BLaER1 (cell line): ENCODE results near the gene OCA2.
"Not testable (repeated sequence)": the region's sequence is repeated elsewhere in the genome, so short reads cannot be mapped to it uniquely, and the experiment has no call there.

Experiments used
- H3K27ac ChIP-seq: shearing (Covaris generic); formaldehyde crosslinking; 2 replicates; pipeline ENCODE4 v1.8.1; 2022
- H3K27me3 ChIP-seq: shearing (Covaris generic); formaldehyde crosslinking; 2 replicates; pipeline ENCODE4 v1.8.1; 2022
- H3K36me3 ChIP-seq: shearing (Covaris generic); formaldehyde crosslinking; 2 replicates; pipeline ENCODE4 v1.8.1; 2022
- H3K4me1 ChIP-seq: shearing (Covaris generic); formaldehyde crosslinking; 2 replicates; pipeline ENCODE4 v1.8.1; 2022
- H3K4me2 ChIP-seq: shearing (Covaris generic); formaldehyde crosslinking; 2 replicates; pipeline ENCODE4 v1.8.1; 2022
- H3K4me3 ChIP-seq: shearing (Covaris generic); formaldehyde crosslinking; 2 replicates; pipeline ENCODE4 v1.8.1; 2022
- H3K9ac ChIP-seq: shearing (Covaris generic); formaldehyde crosslinking; 2 replicates; pipeline ENCODE4 v1.8.1; 2022
- H3K9me3 ChIP-seq: shearing (Covaris generic); formaldehyde crosslinking; 2 replicates; pipeline ENCODE4 v1.8.1; 2022
- H4K20me1 ChIP-seq: shearing (Covaris generic); formaldehyde crosslinking; 2 replicates; pipeline ENCODE4 v1.8.1; 2022
- Cebpa-rat ChIP-seq: shearing (Covaris generic); IDR thresholded peaks from 2 replicates; pipeline ENCODE4 v1.8.1; 2022

Gene OCA2

GRCh38 chr15:27864086-27864485 lies 235.0 kb downstream of the OCA2 start:
- TF ChIP-seq Cebpa-rat, result no peak
- peak overlapping the region; percentile 25; the same call in 1 of the 2 replicates for H3K27ac ChIP-seq
- no peak overlapping the region for H3K9ac ChIP-seq
- peaks cover 65% of the 10 kb centered on the region for H3K4me1 ChIP-seq
- H3K4me2 ChIP-seq, result peak overlapping the region; percentile 86
- no peaks in the 10 kb centered on the region for H3K36me3 ChIP-seq
- no peaks in the 10 kb centered on the region for H4K20me1 ChIP-seq
- H3K4me3 ChIP-seq, result peak overlapping the region; percentile 30; the same call in 1 of the 2 replicates
- H3K27me3 ChIP-seq, result no peaks in the 10 kb centered on the region
- peaks cover 21% of the 10 kb centered on the region for H3K9me3 ChIP-seq

GRCh38 chr15:27863000-27863399 lies 236.1 kb downstream of the OCA2 start:
- no peaks in the 10 kb centered on the region for H3K27me3 ChIP-seq
- peak overlapping the region; percentile 86 for H3K4me2 ChIP-seq
- H3K9me3 ChIP-seq, result peaks cover 25% of the 10 kb centered on the region
- no peak overlapping the region for H3K4me3 ChIP-seq
- no peaks in the 10 kb centered on the region for H3K36me3 ChIP-seq
- TF ChIP-seq Cebpa-rat, result no peak
- H3K4me1 ChIP-seq, result peaks cover 54% of the 10 kb centered on the region
- H3K27ac ChIP-seq, result peak overlapping the region; percentile 25
- H4K20me1 ChIP-seq, result no peaks in the 10 kb centered on the region
- H3K9ac ChIP-seq, result no peak overlapping the region

GRCh38 chr15:27861171-27861570 lies 237.9 kb downstream of the OCA2 start:
- Histone ChIP-seq H3K4me3 (no peak overlapping the region), H3K27me3 (no peaks in the 10 kb centered on the region), H3K4me1 (peaks cover 40% of the 10 kb centered on the region), H3K36me3 (no peaks in the 10 kb centered on the region), H3K27ac (no peak overlapping the region), H3K9me3 (peaks cover 34% of the 10 kb centered on the region), H3K9ac (no peak overlapping the region), H3K4me2 (no peak overlapping the region), H4K20me1 (no peaks in the 10 kb centered on the region)
- no peak for TF ChIP-seq Cebpa-rat

- no peak overlapping the region for H3K4me3 ChIP-seq
- no peak overlapping the region for H3K27ac ChIP-seq
- no peak overlapping the region for H3K9ac ChIP-seq
- H3K27me3 ChIP-seq, result no peaks in the 10 kb centered on the region
- H4K20me1 ChIP-seq, result no peaks in the 10 kb centered on the region
- H3K4me2 ChIP-seq, result no peak overlapping the region
- peaks cover 12% of the 10 kb centered on the region for H3K9me3 ChIP-seq
- H3K36me3 ChIP-seq, result no peaks in the 10 kb centered on the region
- no peak for TF ChIP-seq Cebpa-rat
- H3K4me1 ChIP-seq, result peaks cover 16% of the 10 kb centered on the region
Observed at GRCh38 chr15:27855137-27855536, 244.0 kb downstream of the OCA2 start.

- peaks cover 12% of the 10 kb centered on the region for H3K9me3 ChIP-seq
- no peaks in the 10 kb centered on the region for H4K20me1 ChIP-seq
- H3K4me2 ChIP-seq, result no peak overlapping the region
- no peak overlapping the region for H3K27ac ChIP-seq
- no peaks in the 10 kb centered on the region for H3K27me3 ChIP-seq
- H3K9ac ChIP-seq, result no peak overlapping the region
- no peak overlapping the region for H3K4me3 ChIP-seq
- H3K36me3 ChIP-seq, result no peaks in the 10 kb centered on the region
- TF ChIP-seq Cebpa-rat, result no peak
- peaks cover 16% of the 10 kb centered on the region for H3K4me1 ChIP-seq
Observed at GRCh38 chr15:27854601-27855000, 244.5 kb downstream of the OCA2 start.

GRCh38 chr15:27853624-27854455 lies 245.3 kb downstream of the OCA2 start:
- no peaks in the 10 kb centered on the region for H4K20me1 ChIP-seq
- H3K9me3 ChIP-seq, result peaks cover 15% of the 10 kb centered on the region
- H3K4me2 ChIP-seq, result no peak overlapping the region
- H3K9ac ChIP-seq, result no peak overlapping the region
- peaks cover 16% of the 10 kb centered on the region for H3K4me1 ChIP-seq
- H3K36me3 ChIP-seq, result no peaks in the 10 kb centered on the region
- no peaks in the 10 kb centered on the region for H3K27me3 ChIP-seq
- no peak overlapping the region for H3K27ac ChIP-seq
- H3K4me3 ChIP-seq, result no peak overlapping the region
- no peak for TF ChIP-seq Cebpa-rat

GRCh38 chr15:27851858-27852210 lies 247.3 kb downstream of the OCA2 start:
- H3K9me3 ChIP-seq, result 0 out of 2 replicates have a peak, but pooled peaks cover 5% of the 10 kb centered on the region
- H4K20me1 ChIP-seq, result no peaks in the 10 kb centered on the region
- no peaks in the 10 kb centered on the region for H3K27me3 ChIP-seq
- no peak for TF ChIP-seq Cebpa-rat
- no peak overlapping the region for H3K27ac ChIP-seq
- no peaks in the 10 kb centered on the region for H3K36me3 ChIP-seq
- no peak overlapping the region for H3K9ac ChIP-seq
- no peak overlapping the region for H3K4me2 ChIP-seq
- no peak overlapping the region for H3K4me3 ChIP-seq
- H3K4me1 ChIP-seq, result peaks cover 16% of the 10 kb centered on the region

GRCh38 chr15:27850981-27851857 lies 247.9 kb downstream of the OCA2 start:
- no peak overlapping the region for H3K9ac ChIP-seq
- no peaks in the 10 kb centered on the region for H3K36me3 ChIP-seq
- 0 out of 2 replicates have a peak, but pooled peaks cover 5% of the 10 kb centered on the region for H3K9me3 ChIP-seq
- H3K27me3 ChIP-seq, result no peaks in the 10 kb centered on the region
- no peaks in the 10 kb centered on the region for H4K20me1 ChIP-seq
- TF ChIP-seq Cebpa-rat, result no peak
- H3K4me3 ChIP-seq, result no peak overlapping the region
- H3K4me1 ChIP-seq, result peaks cover 12% of the 10 kb centered on the region
- no peak overlapping the region for H3K27ac ChIP-seq
- no peak overlapping the region for H3K4me2 ChIP-seq

- H3K4me3 ChIP-seq, result no peak overlapping the region
- no peaks in the 10 kb centered on the region for H4K20me1 ChIP-seq
- H3K9me3 ChIP-seq, result 0 out of 2 replicates have a peak, but pooled peaks cover 5% of the 10 kb centered on the region
- TF ChIP-seq Cebpa-rat, result no peak
- H3K4me1 ChIP-seq, result peaks cover 6% of the 10 kb centered on the region; the same call in 1 of the 2 replicates
- no peak overlapping the region for H3K4me2 ChIP-seq
- H3K36me3 ChIP-seq, result no peaks in the 10 kb centered on the region
- H3K9ac ChIP-seq, result no peak overlapping the region
- no peaks in the 10 kb centered on the region for H3K27me3 ChIP-seq
- no peak overlapping the region for H3K27ac ChIP-seq
Observed at GRCh38 chr15:27850050-27850449, 249.1 kb downstream of the OCA2 start.

GRCh38 chr15:27848936-27849335 lies 250.2 kb downstream of the OCA2 start:
- H3K27me3 ChIP-seq, H3K27ac ChIP-seq, H3K9ac ChIP-seq, H3K9me3 ChIP-seq, H4K20me1 ChIP-seq, H3K4me3 ChIP-seq, H3K4me1 ChIP-seq, H3K36me3 ChIP-seq, H3K4me2 ChIP-seq: not testable (repeated sequence)
